DOHH2 (cell line): Measurements from ENCODE around the gene ABTB1.

ENCODE experiments used
- H3F3A ChIP-seq: fragments of 200-600 bp; sonication (generic), shearing (Covaris generic); 2 replicates; pipeline ENCODE4 v1.6.0; 2016; ENCODE audit warnings: antibody characterized with exemption, mild to moderate bottlenecking; ENCODE audit not compliant: control insufficient read depth, insufficient read depth
- H3K27ac ChIP-seq: fragments of 200-600 bp; sonication (generic); 2 replicates; pipeline ENCODE4 v1.5.1; 2014; ENCODE audit warnings: low read depth, mild to moderate bottlenecking, low read length, moderate library complexity
- H3K27me3 ChIP-seq: fragments of 200-600 bp; sonication (generic); 2 replicates; pipeline ENCODE4 v1.6.1; 2014; ENCODE audit warnings: mild to moderate bottlenecking, low read length, mixed read lengths; ENCODE audit not compliant: control insufficient read depth
- H3K36me3 ChIP-seq: fragments of 200-600 bp; sonication (generic); 2 replicates; pipeline ENCODE4 v1.6.1; 2014; ENCODE audit warnings: mild to moderate bottlenecking, low read length, moderate library complexity, mixed read lengths; ENCODE audit not compliant: control insufficient read depth
- H3K4me1 ChIP-seq: fragments of 200-600 bp; sonication (generic); 2 replicates; pipeline ENCODE4 v1.6.1; 2014; ENCODE audit warnings: mild to moderate bottlenecking, low read length, mixed read lengths; ENCODE audit not compliant: control insufficient read depth
- H3K4me2 ChIP-seq: fragments of 200-600 bp; sonication (generic); 2 replicates; pipeline ENCODE4 v1.6.0; 2014; ENCODE audit warnings: mild to moderate bottlenecking, low read length, moderate library complexity
- H3K4me3 ChIP-seq: fragments of 200-600 bp; sonication (generic); 2 replicates; pipeline ENCODE4 v1.5.1; 2014; ENCODE audit warnings: mild to moderate bottlenecking, low read length, mixed read lengths
- H3K79me2 ChIP-seq: fragments of 200-600 bp; sonication (generic); 2 replicates; pipeline ENCODE4 v1.6.1; 2014; ENCODE audit warnings: mild to moderate bottlenecking, low read length, mixed read lengths; ENCODE audit not compliant: control insufficient read depth
- H3K9me2 ChIP-seq: fragments of 200-600 bp; sonication (generic); replicated peaks from 2 replicates; pipeline ENCODE4 v1.6.1; 2014; ENCODE audit warnings: mild to moderate bottlenecking, low read length, mixed read lengths; ENCODE audit not compliant: control insufficient read depth
- H3K9me3 ChIP-seq: fragments of 200-600 bp; sonication (generic); 2 replicates; pipeline ENCODE4 v1.6.1; 2014; ENCODE audit warnings: antibody characterized with exemption, low read length, mixed read lengths; ENCODE audit not compliant: control insufficient read depth, insufficient read depth
- H4K20me1 ChIP-seq: fragments of 200-600 bp; sonication (generic); 2 replicates; pipeline ENCODE4 v1.6.0; 2014; ENCODE audit warnings: low read depth, mild to moderate bottlenecking, antibody characterized with exemption, low read length, moderate library complexity; ENCODE audit not compliant: control insufficient read depth, insufficient read depth
- EZH2phosphoT487 ChIP-seq: fragments of 200-600 bp; sonication (generic); IDR thresholded peaks from 2 replicates; pipeline ENCODE4 v1.6.1; 2017; ENCODE audit warnings: borderline replicate concordance, mild to moderate bottlenecking, antibody characterized with exemption, low read length, moderate library complexity, mixed read lengths
- TF ChIP-seq, protein P1 (sequence below): fragments of 200-600 bp; sonication (generic); IDR thresholded peaks from one replicate; pipeline ENCODE4 v1.5.1; 2014; ENCODE audit warnings: antibody characterized with exemption, mild to moderate bottlenecking, low read depth, low read length; ENCODE audit not compliant: poor library complexity, severe bottlenecking

The ABTB1 gene

DNA sequence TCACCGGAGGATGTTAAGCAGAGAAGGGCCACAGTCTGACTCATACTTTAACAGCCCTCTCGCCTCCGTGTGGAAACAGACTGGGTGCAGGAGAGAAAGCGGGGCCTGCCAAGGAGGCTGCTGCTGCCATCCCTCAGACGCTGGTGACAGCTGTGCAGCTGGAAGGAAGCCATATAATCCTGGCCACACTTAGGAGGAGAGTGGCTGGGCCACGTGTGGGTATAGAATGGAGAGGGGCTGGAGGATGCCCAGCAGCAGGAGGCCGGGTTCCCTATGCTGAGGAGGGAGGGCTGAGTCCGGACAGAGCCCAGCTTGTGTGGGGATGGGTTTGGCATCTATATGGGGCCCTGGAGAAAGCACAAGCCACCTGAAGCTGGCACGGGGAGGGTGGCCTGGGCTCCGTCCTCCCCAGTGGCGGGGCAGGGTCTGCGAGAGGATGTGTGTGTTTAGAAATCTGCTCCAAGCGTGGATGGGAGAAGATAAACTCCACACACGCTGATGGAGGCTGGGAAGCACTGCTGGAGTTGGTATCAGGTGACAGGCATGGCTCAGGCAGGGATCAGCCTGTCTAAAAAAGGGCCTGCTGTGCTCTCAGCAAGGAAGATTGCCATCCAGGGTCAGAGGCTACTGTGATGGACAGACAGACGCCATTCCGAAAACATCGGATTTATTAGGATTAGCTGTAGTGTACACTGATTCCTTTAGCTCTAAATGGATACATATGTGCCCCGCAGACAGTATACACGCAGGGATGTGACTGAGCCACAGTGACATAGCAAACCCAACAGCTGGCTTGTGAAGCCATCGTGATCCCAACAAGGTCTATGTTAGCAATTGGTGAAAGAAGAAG, 15.9 kb downstream of the ABTB1 start:
- no peak for TF ChIP-seq EZH2phosphoT487
- TF ChIP-seq, protein P1, sequence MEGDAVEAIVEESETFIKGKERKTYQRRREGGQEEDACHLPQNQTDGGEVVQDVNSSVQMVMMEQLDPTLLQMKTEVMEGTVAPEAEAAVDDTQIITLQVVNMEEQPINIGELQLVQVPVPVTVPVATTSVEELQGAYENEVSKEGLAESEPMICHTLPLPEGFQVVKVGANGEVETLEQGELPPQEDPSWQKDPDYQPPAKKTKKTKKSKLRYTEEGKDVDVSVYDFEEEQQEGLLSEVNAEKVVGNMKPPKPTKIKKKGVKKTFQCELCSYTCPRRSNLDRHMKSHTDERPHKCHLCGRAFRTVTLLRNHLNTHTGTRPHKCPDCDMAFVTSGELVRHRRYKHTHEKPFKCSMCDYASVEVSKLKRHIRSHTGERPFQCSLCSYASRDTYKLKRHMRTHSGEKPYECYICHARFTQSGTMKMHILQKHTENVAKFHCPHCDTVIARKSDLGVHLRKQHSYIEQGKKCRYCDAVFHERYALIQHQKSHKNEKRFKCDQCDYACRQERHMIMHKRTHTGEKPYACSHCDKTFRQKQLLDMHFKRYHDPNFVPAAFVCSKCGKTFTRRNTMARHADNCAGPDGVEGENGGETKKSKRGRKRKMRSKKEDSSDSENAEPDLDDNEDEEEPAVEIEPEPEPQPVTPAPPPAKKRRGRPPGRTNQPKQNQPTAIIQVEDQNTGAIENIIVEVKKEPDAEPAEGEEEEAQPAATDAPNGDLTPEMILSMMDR: no peak
- no peak overlapping the region for H3K4me3 ChIP-seq
- no peak overlapping the region for H3K27ac ChIP-seq
- H3F3A ChIP-seq: peaks cover 5% of the 10 kb centered on the region
- peaks cover 22% of the 10 kb centered on the region for H3K4me1 ChIP-seq
- no peaks in the 10 kb centered on the region for H3K27me3 ChIP-seq
- H4K20me1 ChIP-seq: no peaks in the 10 kb centered on the region
- H3K36me3 ChIP-seq: no peaks in the 10 kb centered on the region
- no peaks in the 10 kb centered on the region for H3K79me2 ChIP-seq
- H3K9me2 ChIP-seq: no peaks in the 10 kb centered on the region
- peaks cover 8% of the 10 kb centered on the region; the same call in 1 of the 2 replicates for H3K9me3 ChIP-seq
- no peak overlapping the region for H3K4me2 ChIP-seq

DNA sequence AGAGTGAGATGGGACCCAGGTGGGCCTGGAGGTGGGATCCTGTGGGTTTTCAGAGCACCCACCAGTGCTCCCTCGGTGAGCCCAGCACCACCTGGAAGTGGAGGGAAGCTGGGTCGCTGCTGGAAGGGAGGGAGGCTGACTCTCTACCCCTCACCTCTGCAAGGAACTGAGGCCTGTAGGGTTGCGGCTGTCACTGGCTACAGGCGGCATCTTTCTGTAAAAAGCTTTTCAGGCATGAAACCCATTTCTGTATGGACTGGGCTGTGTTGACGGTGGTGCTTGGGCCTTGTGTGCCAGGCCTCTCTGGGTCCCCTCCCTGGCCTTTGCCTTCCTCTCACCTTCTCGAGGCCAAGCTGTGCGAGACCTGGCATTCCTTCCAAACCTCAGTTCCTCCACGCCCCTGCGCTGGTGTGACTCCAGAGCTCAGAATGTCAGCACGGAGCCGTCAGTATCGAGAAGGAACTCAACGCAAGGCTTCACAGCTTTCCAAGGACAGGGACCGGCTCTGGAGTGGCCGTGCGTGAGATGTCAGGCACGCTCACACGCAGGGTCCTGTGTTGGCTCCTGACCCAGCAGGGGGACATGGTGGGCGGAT, 16.6 kb downstream of the ABTB1 start:
- H3K4me2 ChIP-seq: no peak overlapping the region
- no peaks in the 10 kb centered on the region for H4K20me1 ChIP-seq
- H3K79me2 ChIP-seq: no peaks in the 10 kb centered on the region
- peaks cover 15% of the 10 kb centered on the region for H3K4me1 ChIP-seq
- H3K4me3 ChIP-seq: no peak overlapping the region
- H3K9me3 ChIP-seq: peaks cover 8% of the 10 kb centered on the region; the same call in 1 of the 2 replicates
- no peak for TF ChIP-seq EZH2phosphoT487
- TF ChIP-seq, protein P1: no peak
- no peaks in the 10 kb centered on the region for H3K27me3 ChIP-seq
- H3F3A ChIP-seq: no peaks in the 10 kb centered on the region
- H3K9me2 ChIP-seq: no peaks in the 10 kb centered on the region
- no peak overlapping the region for H3K27ac ChIP-seq
- no peaks in the 10 kb centered on the region for H3K36me3 ChIP-seq

DNA sequence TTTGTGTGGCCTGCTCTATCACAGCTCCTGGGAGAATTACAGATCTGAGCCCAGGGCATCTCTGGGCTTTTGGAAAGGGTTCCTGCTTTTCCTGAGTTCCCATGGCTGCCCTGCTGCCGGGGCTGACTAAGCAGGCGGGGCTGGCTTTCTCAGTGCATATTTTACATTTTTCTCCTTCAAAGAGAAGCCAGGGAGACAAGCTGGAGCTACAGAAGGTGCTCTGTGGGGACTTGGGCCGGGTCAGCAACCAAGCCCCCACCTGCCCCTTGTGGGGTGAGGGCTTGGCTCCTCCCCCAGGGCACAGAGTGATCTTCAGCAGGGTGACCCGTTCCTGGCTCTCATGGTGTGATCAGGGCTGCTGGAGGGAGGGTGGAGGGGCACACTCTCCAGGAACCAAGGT, 17.4 kb downstream of the ABTB1 start:
- no peak overlapping the region for H3K4me2 ChIP-seq
- H3K9me3 ChIP-seq: peaks cover 8% of the 10 kb centered on the region; the same call in 1 of the 2 replicates
- no peak for TF ChIP-seq EZH2phosphoT487
- TF ChIP-seq, protein P1: no peak
- H3K79me2 ChIP-seq: no peaks in the 10 kb centered on the region
- no peak overlapping the region for H3K4me3 ChIP-seq
- H3F3A ChIP-seq: no peaks in the 10 kb centered on the region
- H3K4me1 ChIP-seq: peaks cover 8% of the 10 kb centered on the region
- H3K27ac ChIP-seq: no peak overlapping the region
- H4K20me1 ChIP-seq: no peaks in the 10 kb centered on the region
- no peaks in the 10 kb centered on the region for H3K27me3 ChIP-seq
- H3K9me2 ChIP-seq: no peaks in the 10 kb centered on the region
- H3K36me3 ChIP-seq: no peaks in the 10 kb centered on the region
